Measurements from ENCODE around the gene EMID1.
A peak's percentile ranks its signal among the peaks of the same experiment; 100 is the strongest.

EMID1 gene

DNA sequence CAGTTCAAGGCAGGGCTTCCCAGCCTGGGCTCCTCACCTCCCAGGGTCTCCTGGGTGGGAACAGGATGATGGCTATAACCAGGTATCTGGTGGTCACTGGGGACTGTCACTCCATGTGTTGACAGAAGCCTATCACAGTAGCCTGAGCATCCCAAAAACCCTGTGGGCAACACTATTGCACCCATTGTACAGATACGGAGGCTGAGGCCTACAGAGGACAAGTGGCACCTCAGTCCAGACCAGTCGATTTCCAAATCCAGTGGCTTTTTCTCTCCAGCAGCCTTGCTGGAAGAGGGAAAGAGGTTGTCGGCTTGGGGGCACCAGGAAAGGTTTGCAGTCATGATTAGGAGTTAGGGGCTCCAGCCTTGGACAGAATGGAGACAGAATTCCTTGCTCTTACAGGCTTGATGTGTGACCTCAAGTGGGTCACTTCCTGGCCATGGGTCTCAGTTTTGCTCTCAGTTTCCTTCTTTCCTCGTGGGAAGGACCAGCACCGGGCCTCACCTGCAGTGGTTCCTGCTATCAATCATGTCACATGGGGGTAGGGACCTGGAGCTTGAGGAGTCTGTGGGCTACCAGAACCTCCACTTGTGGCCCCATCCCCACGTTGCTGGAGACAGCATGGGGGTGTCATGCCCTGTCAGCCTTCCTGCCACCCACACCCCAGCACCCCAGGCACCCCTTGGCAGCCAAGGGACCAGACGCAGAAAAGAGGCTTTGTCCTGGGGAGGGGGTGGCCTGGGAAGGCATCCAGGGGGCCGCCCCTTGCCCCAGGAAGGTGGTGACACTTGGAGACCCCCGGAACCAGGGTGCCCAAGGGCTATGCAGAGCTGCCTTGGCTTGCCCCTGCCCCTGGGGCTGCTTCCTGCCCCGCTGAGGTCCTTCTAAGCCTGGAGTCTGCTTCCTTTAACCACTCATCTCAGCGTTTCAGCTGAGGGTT is 2.1 kb downstream of the EMID1 start:
- TF ChIP-seq, protein P1, sequence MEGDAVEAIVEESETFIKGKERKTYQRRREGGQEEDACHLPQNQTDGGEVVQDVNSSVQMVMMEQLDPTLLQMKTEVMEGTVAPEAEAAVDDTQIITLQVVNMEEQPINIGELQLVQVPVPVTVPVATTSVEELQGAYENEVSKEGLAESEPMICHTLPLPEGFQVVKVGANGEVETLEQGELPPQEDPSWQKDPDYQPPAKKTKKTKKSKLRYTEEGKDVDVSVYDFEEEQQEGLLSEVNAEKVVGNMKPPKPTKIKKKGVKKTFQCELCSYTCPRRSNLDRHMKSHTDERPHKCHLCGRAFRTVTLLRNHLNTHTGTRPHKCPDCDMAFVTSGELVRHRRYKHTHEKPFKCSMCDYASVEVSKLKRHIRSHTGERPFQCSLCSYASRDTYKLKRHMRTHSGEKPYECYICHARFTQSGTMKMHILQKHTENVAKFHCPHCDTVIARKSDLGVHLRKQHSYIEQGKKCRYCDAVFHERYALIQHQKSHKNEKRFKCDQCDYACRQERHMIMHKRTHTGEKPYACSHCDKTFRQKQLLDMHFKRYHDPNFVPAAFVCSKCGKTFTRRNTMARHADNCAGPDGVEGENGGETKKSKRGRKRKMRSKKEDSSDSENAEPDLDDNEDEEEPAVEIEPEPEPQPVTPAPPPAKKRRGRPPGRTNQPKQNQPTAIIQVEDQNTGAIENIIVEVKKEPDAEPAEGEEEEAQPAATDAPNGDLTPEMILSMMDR (IDR thresholded peaks at IDR 0.05): no peak
- Histone ChIP-seq H2AFZ (no peak overlapping the region), H3K4me1 (no peaks in the 10 kb centered on the region), H3K27me3 (ENCODE audit: control insufficient read depth, insufficient read depth, low read length) (no peaks in the 10 kb centered on the region), H3K36me3 (ENCODE audit: control insufficient read depth, insufficient read depth, low read length) (no peaks in the 10 kb centered on the region), H3K27ac (no peak overlapping the region), H3K9me3 (ENCODE audit: control insufficient read depth, low read length) (no peaks in the 10 kb centered on the region), H3K4me2 (ENCODE audit: low read length) (no peak overlapping the region), H3K4me3 (ENCODE audit: low read depth, low read length) (no peak overlapping the region), H3K79me2 (no peaks in the 10 kb centered on the region), H3K9ac (no peak overlapping the region)

DNA sequence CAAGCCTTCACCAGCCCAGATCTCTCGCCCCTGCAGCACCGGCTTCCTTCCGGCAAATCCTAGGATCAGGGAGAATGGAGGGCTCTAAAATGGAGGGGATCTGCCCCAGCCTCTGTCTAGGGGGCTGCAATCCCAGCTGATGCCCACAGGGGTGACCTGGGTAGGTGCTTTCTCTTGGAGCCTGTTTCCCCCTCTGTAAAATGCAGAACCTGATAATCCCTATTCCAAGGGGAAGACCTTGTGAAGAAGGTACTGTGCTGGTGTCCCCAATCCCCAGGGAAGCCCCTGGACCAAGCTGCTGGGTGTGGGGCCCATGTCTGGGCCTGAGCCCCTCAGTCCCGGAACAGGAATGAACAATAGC is 2.8 kb downstream of the EMID1 start:
- Histone ChIP-seq H2AFZ (no peak overlapping the region), H3K27ac (no peak overlapping the region), H3K9ac (no peak overlapping the region), H3K79me2 (no peaks in the 10 kb centered on the region), H3K4me1 (no peaks in the 10 kb centered on the region), H3K4me3 (ENCODE audit: low read depth, low read length) (no peak overlapping the region), H3K9me3 (ENCODE audit: control insufficient read depth, low read length) (no peaks in the 10 kb centered on the region), H3K36me3 (ENCODE audit: control insufficient read depth, insufficient read depth, low read length) (no peaks in the 10 kb centered on the region), H3K4me2 (ENCODE audit: low read length) (no peak overlapping the region), H3K27me3 (ENCODE audit: control insufficient read depth, insufficient read depth, low read length) (no peaks in the 10 kb centered on the region)
- TF ChIP-seq, protein P1 (IDR thresholded peaks at IDR 0.05): no peak

DNA sequence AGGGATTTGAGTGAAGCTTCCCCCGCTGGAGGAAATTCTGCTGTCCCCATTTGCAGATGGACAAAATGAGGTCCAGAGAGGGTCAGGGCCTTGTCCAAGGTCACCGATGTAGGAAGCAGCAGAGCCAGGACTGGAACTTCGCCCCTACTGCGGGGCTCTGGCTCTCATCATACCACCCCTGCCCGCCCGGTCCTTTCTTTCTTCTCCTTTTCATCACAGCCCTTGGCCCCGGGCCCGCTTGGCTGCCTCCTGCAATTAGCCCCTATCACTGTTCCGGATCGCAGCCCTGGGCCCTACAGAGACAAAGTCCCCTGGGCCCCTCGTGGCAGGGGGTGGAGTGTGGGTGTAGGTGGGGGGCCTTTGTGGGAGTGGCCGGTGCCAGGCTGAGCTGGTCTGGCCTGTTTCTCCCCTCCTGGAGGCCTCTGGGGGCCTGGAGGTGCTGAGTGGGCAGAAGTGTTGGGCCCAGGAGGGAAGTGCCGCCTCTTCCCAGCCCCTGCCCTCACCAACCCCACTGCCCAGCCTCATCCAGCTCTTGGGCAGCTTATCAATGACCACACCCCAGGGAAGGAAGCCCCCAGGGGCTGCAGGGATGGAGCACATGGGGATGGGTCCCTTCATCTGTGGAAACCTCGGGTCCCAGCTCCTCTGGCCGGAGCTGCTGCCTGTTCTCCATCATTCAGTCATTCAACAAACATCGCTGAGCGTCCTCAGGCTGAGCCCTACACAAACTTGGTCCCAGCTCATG is 3.4 kb downstream of the EMID1 start:
- no peak overlapping the region for H3K4me2 ChIP-seq (ENCODE audit: low read length)
- no peak overlapping the region for H3K9ac ChIP-seq
- no peak overlapping the region for H3K4me3 ChIP-seq (ENCODE audit: low read depth, low read length)
- no peak overlapping the region for H3K27ac ChIP-seq
- H3K79me2 ChIP-seq: no peaks in the 10 kb centered on the region
- TF ChIP-seq, protein P1 (IDR thresholded peaks at IDR 0.05): no peak
- H3K9me3 ChIP-seq (ENCODE audit: control insufficient read depth, low read length): no peaks in the 10 kb centered on the region
- peak overlapping the region; percentile 7 for H2AFZ ChIP-seq
- no peaks in the 10 kb centered on the region for H3K36me3 ChIP-seq (ENCODE audit: control insufficient read depth, insufficient read depth, low read length)
- H3K4me1 ChIP-seq: no peaks in the 10 kb centered on the region
- H3K27me3 ChIP-seq (ENCODE audit: control insufficient read depth, insufficient read depth, low read length): no peaks in the 10 kb centered on the region

DNA sequence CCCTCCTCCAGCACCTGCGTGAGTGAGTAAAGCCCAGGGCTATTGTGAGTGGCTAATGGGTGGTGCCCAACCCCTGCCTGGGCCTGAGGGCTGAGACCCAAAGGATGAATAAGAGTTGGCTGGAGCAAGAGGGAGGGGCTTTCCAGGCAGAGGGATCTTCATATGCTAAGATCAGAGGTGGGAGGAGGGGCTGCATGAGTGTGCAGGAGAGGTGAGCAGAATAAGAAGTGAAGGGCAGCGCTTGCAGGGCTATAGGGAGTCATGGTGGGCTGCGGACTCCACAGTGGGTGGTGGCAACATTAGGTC is 3.9 kb downstream of the EMID1 start:
- TF ChIP-seq, protein P1 (IDR thresholded peaks at IDR 0.05): no peak

More for the DNA sequence above, 3.9 kb downstream of the EMID1 start:
- Histone ChIP-seq H3K9me3 (ENCODE audit: control insufficient read depth, low read length) (no peaks in the 10 kb centered on the region), H3K27me3 (ENCODE audit: control insufficient read depth, insufficient read depth, low read length) (no peaks in the 10 kb centered on the region), H3K4me2 (ENCODE audit: low read length) (no peak overlapping the region), H2AFZ (no peak overlapping the region), H3K4me3 (ENCODE audit: low read depth, low read length) (no peak overlapping the region), H3K9ac (no peak overlapping the region), H3K79me2 (no peaks in the 10 kb centered on the region), H3K4me1 (no peaks in the 10 kb centered on the region), H3K36me3 (ENCODE audit: control insufficient read depth, insufficient read depth, low read length) (no peaks in the 10 kb centered on the region), H3K27ac (no peak overlapping the region)

Data from parathyroid adenoma (tissue), 2 donors.